ENCODE data around the gene ME3.

DNA sequence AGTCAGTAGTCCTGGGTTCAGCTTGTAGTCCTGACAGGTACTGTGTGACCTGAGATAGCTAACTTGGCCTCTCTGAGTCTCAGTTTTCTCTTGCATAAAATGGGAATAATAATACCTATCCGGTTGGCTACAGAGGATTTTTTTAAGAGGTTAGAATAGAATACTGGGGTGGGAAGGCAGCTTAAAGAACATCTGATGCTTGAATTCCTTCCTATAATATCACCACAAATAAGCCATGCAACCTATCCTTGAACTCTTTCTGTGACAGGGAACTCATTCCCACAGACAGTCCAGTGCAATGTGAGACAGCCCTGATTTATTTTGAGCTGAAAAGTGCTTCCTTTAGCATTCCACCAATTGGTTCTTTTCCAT lies 187.6 kb downstream of the ME3 start:
- TF ChIP-seq, protein P1, sequence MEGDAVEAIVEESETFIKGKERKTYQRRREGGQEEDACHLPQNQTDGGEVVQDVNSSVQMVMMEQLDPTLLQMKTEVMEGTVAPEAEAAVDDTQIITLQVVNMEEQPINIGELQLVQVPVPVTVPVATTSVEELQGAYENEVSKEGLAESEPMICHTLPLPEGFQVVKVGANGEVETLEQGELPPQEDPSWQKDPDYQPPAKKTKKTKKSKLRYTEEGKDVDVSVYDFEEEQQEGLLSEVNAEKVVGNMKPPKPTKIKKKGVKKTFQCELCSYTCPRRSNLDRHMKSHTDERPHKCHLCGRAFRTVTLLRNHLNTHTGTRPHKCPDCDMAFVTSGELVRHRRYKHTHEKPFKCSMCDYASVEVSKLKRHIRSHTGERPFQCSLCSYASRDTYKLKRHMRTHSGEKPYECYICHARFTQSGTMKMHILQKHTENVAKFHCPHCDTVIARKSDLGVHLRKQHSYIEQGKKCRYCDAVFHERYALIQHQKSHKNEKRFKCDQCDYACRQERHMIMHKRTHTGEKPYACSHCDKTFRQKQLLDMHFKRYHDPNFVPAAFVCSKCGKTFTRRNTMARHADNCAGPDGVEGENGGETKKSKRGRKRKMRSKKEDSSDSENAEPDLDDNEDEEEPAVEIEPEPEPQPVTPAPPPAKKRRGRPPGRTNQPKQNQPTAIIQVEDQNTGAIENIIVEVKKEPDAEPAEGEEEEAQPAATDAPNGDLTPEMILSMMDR (IDR thresholded peaks at IDR 0.05) = no peak
- TF ChIP-seq EZH2phosphoT487 (IDR thresholded peaks at IDR 0.05) = no peak
- no peak for TF ChIP-seq EZH2 (IDR thresholded peaks at IDR 0.05)

Measured in neural progenitor cell (in vitro differentiated cells).